ENCODE data around the gene MAP2K6.

MAP2K6 gene

GRCh38 chr17:69423450-69423849 is 9.0 kb downstream of the MAP2K6 start:
- ATAC-seq (ENCODE audit: insufficient read depth, low read depth) (no peak), DNase-seq (no peak)
- Histone ChIP-seq H3K36me3 (ENCODE audit: insufficient read depth, low read length) (no peaks in the 10 kb centered on the region), H3K4me2 (ENCODE audit: insufficient read depth, low read length) (no peak overlapping the region), H3K27me3 (ENCODE audit: insufficient read depth, low read length, poor library complexity) (no peaks in the 10 kb centered on the region), H2AFZ (ENCODE audit: low read depth, low read length) (no peak overlapping the region), H3K79me2 (ENCODE audit: insufficient read depth, low read length) (no peaks in the 10 kb centered on the region), H3K9ac (ENCODE audit: low read depth, low read length) (no peak overlapping the region), H3K4me1 (ENCODE audit: insufficient read depth, low read length) (no peaks in the 10 kb centered on the region), H3K27ac (ENCODE audit: low read length) (no peak overlapping the region), H3K4me3 (ENCODE audit: low read depth in 1 of 2, low read length in 2 of 2) (no peak overlapping the region), H3K9me3 (ENCODE audit: insufficient read depth, low read length, severe bottlenecking) (no peaks in the 10 kb centered on the region), H4K20me1 (ENCODE audit: insufficient read depth, low read length) (no peaks in the 10 kb centered on the region)
- no peak for TF ChIP-seq EZH2 (IDR thresholded peaks at IDR 0.05; ENCODE audit: borderline replicate concordance, low read depth, low read length, severe bottlenecking)
- TF ChIP-seq, protein P1, sequence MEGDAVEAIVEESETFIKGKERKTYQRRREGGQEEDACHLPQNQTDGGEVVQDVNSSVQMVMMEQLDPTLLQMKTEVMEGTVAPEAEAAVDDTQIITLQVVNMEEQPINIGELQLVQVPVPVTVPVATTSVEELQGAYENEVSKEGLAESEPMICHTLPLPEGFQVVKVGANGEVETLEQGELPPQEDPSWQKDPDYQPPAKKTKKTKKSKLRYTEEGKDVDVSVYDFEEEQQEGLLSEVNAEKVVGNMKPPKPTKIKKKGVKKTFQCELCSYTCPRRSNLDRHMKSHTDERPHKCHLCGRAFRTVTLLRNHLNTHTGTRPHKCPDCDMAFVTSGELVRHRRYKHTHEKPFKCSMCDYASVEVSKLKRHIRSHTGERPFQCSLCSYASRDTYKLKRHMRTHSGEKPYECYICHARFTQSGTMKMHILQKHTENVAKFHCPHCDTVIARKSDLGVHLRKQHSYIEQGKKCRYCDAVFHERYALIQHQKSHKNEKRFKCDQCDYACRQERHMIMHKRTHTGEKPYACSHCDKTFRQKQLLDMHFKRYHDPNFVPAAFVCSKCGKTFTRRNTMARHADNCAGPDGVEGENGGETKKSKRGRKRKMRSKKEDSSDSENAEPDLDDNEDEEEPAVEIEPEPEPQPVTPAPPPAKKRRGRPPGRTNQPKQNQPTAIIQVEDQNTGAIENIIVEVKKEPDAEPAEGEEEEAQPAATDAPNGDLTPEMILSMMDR (IDR thresholded peaks at IDR 0.05; ENCODE audit: borderline replicate concordance, extremely low read depth, low read length, poor library complexity, severe bottlenecking), result no peak

GRCh38 chr17:69424287-69425041 is 10.0 kb downstream of the MAP2K6 start:
- TF ChIP-seq, protein P1 (IDR thresholded peaks at IDR 0.05; ENCODE audit: borderline replicate concordance, extremely low read depth, low read length, poor library complexity, severe bottlenecking), result no peak
- no peak for TF ChIP-seq EZH2 (IDR thresholded peaks at IDR 0.05; ENCODE audit: borderline replicate concordance, low read depth, low read length, severe bottlenecking)
- H4K20me1 ChIP-seq (ENCODE audit: insufficient read depth, low read length), result no peaks in the 10 kb centered on the region
- no peaks in the 10 kb centered on the region for H3K4me1 ChIP-seq (ENCODE audit: insufficient read depth, low read length)
- DNase-seq, result no peak
- no peak overlapping the region for H3K4me2 ChIP-seq (ENCODE audit: insufficient read depth, low read length)
- no peak overlapping the region for H3K4me3 ChIP-seq (ENCODE audit: low read depth in 1 of 2, low read length in 2 of 2)
- no peaks in the 10 kb centered on the region for H3K36me3 ChIP-seq (ENCODE audit: insufficient read depth, low read length)
- H3K27me3 ChIP-seq (ENCODE audit: insufficient read depth, low read length, poor library complexity), result no peaks in the 10 kb centered on the region
- ATAC-seq (ENCODE audit: insufficient read depth, low read depth), result no peak
- no peak overlapping the region for H3K9ac ChIP-seq (ENCODE audit: low read depth, low read length)
- no peaks in the 10 kb centered on the region for H3K9me3 ChIP-seq (ENCODE audit: insufficient read depth, low read length, severe bottlenecking)
- H3K79me2 ChIP-seq (ENCODE audit: insufficient read depth, low read length), result no peaks in the 10 kb centered on the region
- H3K27ac ChIP-seq (ENCODE audit: low read length), result no peak overlapping the region
- H2AFZ ChIP-seq (ENCODE audit: low read depth, low read length), result no peak overlapping the region

DNA sequence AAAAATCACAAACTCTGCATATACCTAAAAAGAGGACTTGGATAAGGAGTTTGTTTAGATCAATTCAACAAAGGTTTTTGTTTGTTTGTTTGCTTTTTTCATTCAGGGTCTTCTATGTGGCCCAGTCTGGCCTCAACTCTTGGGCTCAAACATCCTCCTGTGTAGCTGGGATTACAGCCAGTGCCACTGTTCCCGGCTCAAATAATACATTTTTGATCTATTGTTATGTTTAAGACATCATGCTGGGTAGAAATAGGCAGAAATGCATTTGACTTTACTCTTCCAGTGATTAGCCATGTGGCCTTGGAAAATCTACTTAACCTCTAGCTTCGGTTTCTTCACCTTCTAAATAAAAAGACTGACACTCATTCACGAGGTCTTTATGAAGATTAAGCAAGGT is 11.5 kb downstream of the MAP2K6 start:
- Histone ChIP-seq H3K9ac (ENCODE audit: low read depth, low read length) (no peak overlapping the region), H3K4me1 (ENCODE audit: insufficient read depth, low read length) (no peaks in the 10 kb centered on the region), H3K27ac (ENCODE audit: low read length) (no peak overlapping the region), H3K36me3 (ENCODE audit: insufficient read depth, low read length) (no peaks in the 10 kb centered on the region), H3K27me3 (ENCODE audit: insufficient read depth, low read length, poor library complexity) (no peaks in the 10 kb centered on the region), H3K4me2 (ENCODE audit: insufficient read depth, low read length) (no peak overlapping the region), H4K20me1 (ENCODE audit: insufficient read depth, low read length) (no peaks in the 10 kb centered on the region), H3K4me3 (ENCODE audit: low read depth in 1 of 2, low read length in 2 of 2) (no peak overlapping the region), H3K9me3 (ENCODE audit: insufficient read depth, low read length, severe bottlenecking) (no peaks in the 10 kb centered on the region), H2AFZ (ENCODE audit: low read depth, low read length) (no peak overlapping the region), H3K79me2 (ENCODE audit: insufficient read depth, low read length) (no peaks in the 10 kb centered on the region)
- TF ChIP-seq EZH2 (IDR thresholded peaks at IDR 0.05; ENCODE audit: borderline replicate concordance, low read depth, low read length, severe bottlenecking), result no peak
- TF ChIP-seq, protein P1 (IDR thresholded peaks at IDR 0.05; ENCODE audit: borderline replicate concordance, extremely low read depth, low read length, poor library complexity, severe bottlenecking), result no peak
- no peak for ATAC-seq (ENCODE audit: insufficient read depth, low read depth)
- DNase-seq, result no peak
